Nucleus accumbens (tissue), 56 donors: ENCODE data around the gene SERPINA4.
"Not testable (repeated sequence)": the region's sequence is repeated elsewhere in the genome, so short reads cannot be mapped to it uniquely, and the experiment has no call there.

Source experiments
- DNase-seq, 56 donors: peaks; one replicate each; lab custom pipeline; 2025; lab: John Stamatoyannopoulos, UW

SERPINA4 gene

GRCh38 chr14:94562941-94563883 lies 2.0 kb downstream of the SERPINA4 start:
- peak in 4 of 56 donors; percentile 11 to 29 (median 22) for DNase-seq

- DNase-seq, result no peak
Observed at GRCh38 chr14:94564381-94564780, 3.1 kb downstream of the SERPINA4 start.

- DNase-seq, result no peak
Observed at GRCh38 chr14:94568186-94568585, 6.9 kb downstream of the SERPINA4 start.

DNA sequence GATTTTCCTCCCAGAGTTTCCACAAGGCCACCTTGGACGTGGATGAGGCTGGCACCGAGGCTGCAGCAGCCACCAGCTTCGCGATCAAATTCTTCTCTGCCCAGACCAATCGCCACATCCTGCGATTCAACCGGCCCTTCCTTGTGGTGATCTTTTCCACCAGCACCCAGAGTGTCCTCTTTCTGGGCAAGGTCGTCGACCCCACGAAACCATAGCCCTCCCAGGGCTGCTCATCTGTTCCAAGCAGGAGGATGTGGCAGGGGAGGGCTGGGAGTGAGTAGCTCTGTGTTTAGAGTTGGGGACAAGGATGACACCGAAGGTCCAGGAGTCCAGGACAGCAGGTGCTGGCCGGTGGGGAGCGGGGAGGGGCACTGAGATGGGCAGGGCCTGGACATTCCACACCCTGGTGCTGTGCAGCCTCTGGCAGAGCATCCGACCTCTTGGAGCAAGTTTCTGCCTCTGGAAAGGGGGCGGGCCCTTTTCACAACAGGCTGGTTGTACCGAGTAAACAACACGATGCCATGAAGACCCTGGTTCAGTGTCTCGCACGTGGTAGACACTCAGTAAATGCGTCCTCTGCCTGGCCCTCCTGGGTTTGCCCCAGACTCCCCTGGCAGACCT lies 8.2 kb downstream of the SERPINA4 start:
- no peak for DNase-seq

GRCh38 chr14:94570002-94570400 lies 8.8 kb downstream of the SERPINA4 start:
- DNase-seq, result no peak

GRCh38 chr14:94570440-94570839 lies 9.2 kb downstream of the SERPINA4 start:
- no peak for DNase-seq

- peak in 4 of 56 donors; percentile 13 to 33 (median 21) for DNase-seq
Observed at GRCh38 chr14:94571395-94571794, 10.2 kb downstream of the SERPINA4 start.

DNA sequence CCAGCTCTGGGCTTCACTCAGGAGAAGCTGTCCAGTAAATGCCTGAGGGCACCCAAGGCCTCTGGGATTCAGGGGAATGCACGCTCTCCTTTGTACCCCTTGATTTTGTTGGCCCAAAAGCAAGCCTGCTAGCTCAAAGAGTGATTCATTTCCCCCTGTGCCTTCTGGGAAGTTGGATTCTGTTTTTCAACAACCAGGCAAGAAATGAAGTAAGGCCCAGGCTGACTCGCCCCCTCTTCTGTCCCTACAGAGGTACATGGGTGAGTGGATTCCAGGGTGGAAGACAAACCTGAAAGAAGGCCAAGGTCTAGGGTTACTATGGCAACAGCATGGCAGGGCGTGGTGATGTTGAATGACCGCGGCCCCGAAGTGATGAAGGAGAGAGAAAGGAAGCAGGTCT lies 10.7 kb downstream of the SERPINA4 start:
- DNase-seq, result peak in 2 of 56 donors; percentile 7 to 23

DNA sequence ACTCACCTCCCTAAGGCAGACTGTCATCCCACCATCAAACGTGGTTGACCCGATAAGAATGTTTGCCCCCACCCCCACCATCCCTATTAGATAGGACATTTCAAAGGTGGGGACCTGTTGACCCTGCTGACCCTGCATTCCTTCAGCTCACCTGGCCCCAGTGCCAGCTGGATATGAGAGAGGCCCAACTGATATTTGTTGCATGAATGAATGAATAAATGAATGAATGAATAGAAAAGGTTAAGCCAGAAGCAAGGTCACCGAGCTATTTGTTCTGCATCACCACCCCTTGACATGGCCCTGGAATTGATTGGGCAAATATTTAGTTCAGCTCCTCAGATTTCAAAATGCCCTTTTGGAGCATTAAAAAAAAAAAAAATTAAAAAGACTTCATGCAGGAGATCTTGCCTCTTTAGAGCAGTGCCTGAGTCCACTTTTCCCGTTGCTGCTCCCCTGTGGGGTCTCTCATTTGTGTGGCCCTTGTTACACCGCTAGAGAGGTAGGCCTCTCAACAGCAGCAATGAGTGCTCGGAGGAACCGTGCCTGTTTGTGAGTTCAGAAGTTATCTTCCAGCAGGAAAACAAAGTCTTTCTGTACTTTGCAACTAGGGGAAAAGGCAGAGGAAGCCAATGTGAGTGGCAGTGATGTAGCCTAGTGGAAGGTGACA lies 11.5 kb downstream of the SERPINA4 start:
- DNase-seq, result no peak

- no peak for DNase-seq
Observed at GRCh38 chr14:94573475-94574277, 12.4 kb downstream of the SERPINA4 start.

GRCh38 chr14:94574336-94574735 lies 13.1 kb downstream of the SERPINA4 start:
- no peak for DNase-seq

DNA sequence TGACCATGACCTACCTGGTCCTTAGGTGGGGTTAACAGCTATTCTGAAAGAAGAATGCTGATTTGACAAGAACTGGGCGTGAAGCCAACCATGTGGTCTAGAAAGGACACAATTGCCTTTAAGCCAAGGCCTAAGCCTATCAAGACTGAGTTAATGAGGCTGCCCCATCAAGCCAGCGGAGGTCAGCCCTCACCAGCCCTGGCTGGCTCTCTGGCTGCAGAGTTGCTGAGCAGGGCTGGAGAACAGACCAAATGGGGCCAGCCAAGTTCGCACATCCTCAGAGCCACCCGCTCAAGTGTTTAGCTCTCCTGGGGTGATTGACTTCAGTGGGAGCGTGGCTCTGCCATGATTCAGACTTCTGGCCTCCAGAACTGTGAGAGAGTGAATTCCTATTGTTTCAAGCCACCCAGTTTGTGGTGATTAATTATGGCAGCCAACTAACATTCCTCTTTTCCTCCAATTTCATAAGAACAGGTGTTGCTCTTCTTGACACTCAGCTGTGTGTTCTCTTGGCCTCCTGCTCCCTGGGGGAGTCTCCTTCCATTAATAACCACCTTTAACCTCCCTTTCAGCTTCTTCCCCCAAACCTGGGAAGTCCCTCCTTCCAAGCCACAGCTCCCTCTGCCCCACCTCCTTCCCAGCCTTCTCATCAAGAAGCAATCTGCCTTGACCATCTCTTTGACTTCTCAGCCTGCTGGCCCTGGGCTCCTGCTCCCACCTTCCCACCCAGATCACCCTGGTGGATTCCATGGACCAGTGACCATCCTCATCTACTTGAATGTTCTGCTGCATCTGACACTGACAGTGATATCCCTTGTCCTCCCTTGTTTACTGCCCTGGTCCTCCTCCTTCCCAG lies 14.7 kb downstream of the SERPINA4 start:
- DNase-seq, result no peak

- DNase-seq, result not testable (repeated sequence)
Observed at GRCh38 chr14:94577472-94577871, 16.2 kb downstream of the SERPINA4 start.

- DNase-seq, result no peak
Observed at GRCh38 chr14:94578712-94579111, 17.5 kb downstream of the SERPINA4 start.

- peak in 2 of 56 donors; percentile 5 to 28 for DNase-seq
Observed at GRCh38 chr14:94581127-94581999, 20.1 kb downstream of the SERPINA4 start, which contains the start of gene SERPINA5. Gene SERPINA5, plus strand, starts transcription at chr14:94581426. Its CDS starts 5,937 bp downstream, at chr14:94587363.

GRCh38 chr14:94582199-94582750 lies 21.0 kb downstream of the SERPINA4 start:
- no peak for DNase-seq

DNA sequence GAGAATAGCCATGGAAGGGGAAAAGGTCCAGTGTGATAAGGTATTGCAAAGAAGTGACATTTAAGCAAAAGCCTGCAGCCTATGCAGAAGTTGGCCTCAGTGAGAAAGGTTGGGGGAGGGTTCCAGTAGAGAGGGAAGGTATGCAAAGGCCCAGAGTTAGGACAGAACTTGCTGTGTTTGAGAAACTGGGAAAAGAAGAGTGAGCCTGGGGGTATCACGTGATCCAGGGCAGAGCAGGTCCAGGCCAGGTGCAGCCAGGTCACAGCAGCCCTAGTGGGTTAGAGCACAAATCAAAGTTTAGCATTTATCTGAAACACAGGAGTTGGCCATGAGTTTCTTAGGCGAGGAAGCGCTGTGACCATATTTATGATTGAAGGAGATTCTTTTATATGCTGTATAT lies 21.6 kb downstream of the SERPINA4 start:
- no peak for DNase-seq

DNA sequence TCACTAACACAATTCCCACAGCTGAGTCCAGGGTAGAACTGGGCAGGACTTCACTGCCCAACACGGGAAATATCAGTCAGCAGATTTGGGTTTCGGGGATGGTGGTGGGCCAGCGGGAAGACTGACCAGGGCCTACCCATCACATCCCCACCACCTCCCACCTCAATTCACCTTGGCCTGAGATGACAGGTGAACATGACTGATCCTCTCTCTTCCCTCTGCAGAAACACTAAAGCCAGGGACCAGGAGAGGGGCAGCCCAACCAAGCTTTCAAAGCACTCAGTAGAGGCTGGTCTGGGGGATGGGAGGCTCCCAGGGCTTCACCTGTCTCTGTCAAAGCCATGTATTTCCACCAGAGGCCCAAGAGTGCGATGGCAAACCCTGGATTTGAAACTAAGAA lies 22.3 kb downstream of the SERPINA4 start:
- DNase-seq, result no peak
